ENCODE results near the gene KCNIP1. TPM values are rescaled to one million over a fixed set of nuclear protein-coding genes. Genes with fewer than 3 reads are reported as not detected.

Gene KCNIP1
- total and polyA plus RNA-seq, 2 of the 8 experiments (the other 6 are each of a cell fraction or from before 2014, with no cell fraction given), result 0.52 to 0.83 TPM

DNA sequence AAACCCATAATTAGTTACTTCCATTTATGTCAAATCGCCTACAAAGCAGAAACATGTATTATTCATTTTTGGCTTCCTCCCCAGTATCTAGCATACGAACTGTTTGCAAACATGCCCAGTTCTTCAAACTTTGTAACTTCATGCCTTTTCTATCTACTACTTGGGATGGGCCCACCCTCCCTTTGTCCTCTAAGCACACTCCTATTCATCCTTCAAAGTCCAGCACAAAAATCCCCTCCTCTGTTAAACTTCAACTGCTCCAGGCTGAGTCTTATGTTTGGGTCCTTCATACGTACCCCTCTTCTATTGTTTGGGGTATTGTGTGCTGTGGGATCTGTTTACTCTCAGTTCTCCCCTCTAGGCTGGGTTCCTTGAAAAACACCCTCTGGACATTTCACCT is 55.5 kb downstream of the KCNIP1 start:
- ChIA-PET POLR2A (ENCODE audit: partially characterized antibody) (no interaction called here), CTCF (ENCODE audit: partially characterized antibody) (no interaction called here)
- H4K8ac ChIP-seq (ENCODE audit: extremely low read depth, insufficient read depth, low read length), result no peak overlapping the region
- H2BK5ac ChIP-seq (ENCODE audit: low read depth, low read length), result no peak overlapping the region
- peaks cover 0 to 5% (median 3%) of the 10 kb centered on the region in 4 experiments; a peak in 3 of 7 replicates for H3K4me1 ChIP-seq (replicated peaks in 1 of 4; ENCODE audit: control insufficient read depth in 3 of 4, insufficient read depth in 4 of 4, low read length in 3 of 4)
- no peak overlapping the region for H3K4me3 ChIP-seq (ENCODE audit: extremely low read depth in 1 of 4, insufficient read depth in 2 of 4, low read depth in 3 of 4, low read length in 4 of 4)
- no peaks in the 10 kb centered on the region for H3K9me3 ChIP-seq (ENCODE audit: insufficient read depth in 2 of 2, low read depth in 1 of 2, low read length in 1 of 2)
- no peak for FAIRE-seq
- no peak overlapping the region for H4K91ac ChIP-seq (replicated peaks; ENCODE audit: insufficient read length, low read length)
- no peak overlapping the region for H3K4ac ChIP-seq (replicated peaks; ENCODE audit: insufficient read length, low read depth, low read length)
- no peaks in the 10 kb centered on the region for H3K36me3 ChIP-seq (ENCODE audit: control insufficient read depth in 2 of 4, insufficient read depth in 4 of 4, low read length in 3 of 4)
- no peaks in the 10 kb centered on the region for H3K79me1 ChIP-seq (ENCODE audit: low read depth, low read length)
- H3K4me2 ChIP-seq (ENCODE audit: insufficient read depth in 1 of 2, low read depth in 2 of 2, low read length in 2 of 2), result no peak overlapping the region
- no peak overlapping the region for H3K9ac ChIP-seq (replicated peaks in 1 of 4; ENCODE audit: extremely low read depth in 1 of 4, low read depth in 3 of 4, low read length in 3 of 4)
- H3K27ac ChIP-seq (ENCODE audit: low read depth, low read length), result no peak overlapping the region
- no peak overlapping the region for H2AFZ ChIP-seq (ENCODE audit: low read length)
- no peaks in the 10 kb centered on the region for H4K20me1 ChIP-seq (replicated peaks in 1 of 2; ENCODE audit: control insufficient read depth in 1 of 2, insufficient read depth in 2 of 2, low read length in 2 of 2)
- no peak overlapping the region for H4K5ac ChIP-seq (ENCODE audit: insufficient read length, low read depth, low read length)
- WGBS, 2 experiments (ENCODE audit: extremely low coverage in 1 of 2, insufficient coverage in 1 of 2, insufficient read length in 1 of 2, insufficient replicate concordance in 2 of 2, low coverage in 1 of 2, low lambda C conversion rate in 2 of 2, missing lambda C conversion rate in 1 of 2), result 91% methylated on average over 3 of the region's 3 CpGs; no CpG with 5 or more reads in 1 of the 2 experiments
- H2BK20ac ChIP-seq (ENCODE audit: low read length), result no peak overlapping the region
- H2AK5ac ChIP-seq (ENCODE audit: low read depth, low read length), result no peak overlapping the region
- H3K23ac ChIP-seq (ENCODE audit: insufficient read length), result no peak overlapping the region
- H3K79me2 ChIP-seq (ENCODE audit: control insufficient read depth in 1 of 2, insufficient read depth in 2 of 2, low read length in 2 of 2), result no peaks in the 10 kb centered on the region
- H2BK12ac ChIP-seq (ENCODE audit: low read depth, low read length), result no peak overlapping the region
- H2BK120ac ChIP-seq (replicated peaks; ENCODE audit: low read depth, low read length), result no peak overlapping the region
- H3K14ac ChIP-seq (ENCODE audit: insufficient read length), result no peak overlapping the region
- no peaks in the 10 kb centered on the region; a peak in 1 of 7 replicates for H3K27me3 ChIP-seq (replicated peaks in 1 of 4; ENCODE audit: control insufficient read depth in 3 of 4, extremely low read depth in 1 of 4, insufficient read depth in 3 of 4, low read length in 3 of 4)
- H2BK15ac ChIP-seq (ENCODE audit: low read length), result no peak overlapping the region
- no peak overlapping the region for H3K18ac ChIP-seq (ENCODE audit: extremely low read depth, low read length)
- DNase-seq (ENCODE audit: low read depth in 1 of 2, low spot score in 2 of 2), result no peak
- H3K23me2 ChIP-seq (ENCODE audit: low read depth, low read length), result no peaks in the 10 kb centered on the region
- H3K56ac ChIP-seq (replicated peaks; ENCODE audit: insufficient read length, low read depth, low read length), result no peak overlapping the region
- TF ChIP-seq SUZ12 (IDR thresholded peaks at IDR 0.05; ENCODE audit: low read length) (no peak), JUN (IDR thresholded peaks at IDR 0.05; ENCODE audit: low read depth, low read length) (no peak), KDM5A (IDR thresholded peaks at IDR 0.05; ENCODE audit: low read length) (no peak), TCF12 (IDR thresholded peaks at IDR 0.05; ENCODE audit: low read depth, low read length) (no peak), CEBPB (IDR thresholded peaks at IDR 0.05; ENCODE audit: low read depth, low read length) (no peak), POLR2A (IDR thresholded peaks at IDR 0.05; ENCODE audit: control extremely low read depth in 1 of 2, low read depth in 2 of 2, low read length in 2 of 2) (no peak), PHF8 (conservative IDR thresholded peaks at IDR 0.05; ENCODE audit: low read depth, low read length) (no peak), SIN3A (conservative IDR thresholded peaks at IDR 0.05 in 1 of 2, IDR thresholded peaks at IDR 0.05 in 1 of 2; ENCODE audit: low read depth in 1 of 2, low read length in 2 of 2) (no peak), TEAD4 (IDR thresholded peaks at IDR 0.05; ENCODE audit: low read depth, low read length) (no peak), GABPA (IDR thresholded peaks at IDR 0.05; ENCODE audit: borderline replicate concordance, insufficient read depth, low read length) (no peak)
- TF ChIP-seq, protein P1, sequence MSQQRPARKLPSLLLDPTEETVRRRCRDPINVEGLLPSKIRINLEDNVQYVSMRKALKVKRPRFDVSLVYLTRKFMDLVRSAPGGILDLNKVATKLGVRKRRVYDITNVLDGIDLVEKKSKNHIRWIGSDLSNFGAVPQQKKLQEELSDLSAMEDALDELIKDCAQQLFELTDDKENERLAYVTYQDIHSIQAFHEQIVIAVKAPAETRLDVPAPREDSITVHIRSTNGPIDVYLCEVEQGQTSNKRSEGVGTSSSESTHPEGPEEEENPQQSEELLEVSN (IDR thresholded peaks at IDR 0.05), result no peak
- TF ChIP-seq, protein P2, sequence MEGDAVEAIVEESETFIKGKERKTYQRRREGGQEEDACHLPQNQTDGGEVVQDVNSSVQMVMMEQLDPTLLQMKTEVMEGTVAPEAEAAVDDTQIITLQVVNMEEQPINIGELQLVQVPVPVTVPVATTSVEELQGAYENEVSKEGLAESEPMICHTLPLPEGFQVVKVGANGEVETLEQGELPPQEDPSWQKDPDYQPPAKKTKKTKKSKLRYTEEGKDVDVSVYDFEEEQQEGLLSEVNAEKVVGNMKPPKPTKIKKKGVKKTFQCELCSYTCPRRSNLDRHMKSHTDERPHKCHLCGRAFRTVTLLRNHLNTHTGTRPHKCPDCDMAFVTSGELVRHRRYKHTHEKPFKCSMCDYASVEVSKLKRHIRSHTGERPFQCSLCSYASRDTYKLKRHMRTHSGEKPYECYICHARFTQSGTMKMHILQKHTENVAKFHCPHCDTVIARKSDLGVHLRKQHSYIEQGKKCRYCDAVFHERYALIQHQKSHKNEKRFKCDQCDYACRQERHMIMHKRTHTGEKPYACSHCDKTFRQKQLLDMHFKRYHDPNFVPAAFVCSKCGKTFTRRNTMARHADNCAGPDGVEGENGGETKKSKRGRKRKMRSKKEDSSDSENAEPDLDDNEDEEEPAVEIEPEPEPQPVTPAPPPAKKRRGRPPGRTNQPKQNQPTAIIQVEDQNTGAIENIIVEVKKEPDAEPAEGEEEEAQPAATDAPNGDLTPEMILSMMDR (IDR thresholded peaks at IDR 0.05; ENCODE audit: control extremely low read depth in 1 of 3, insufficient read depth in 1 of 3, low read depth in 1 of 3, low read length in 3 of 3), result no peak

Measured in H1 (cell line).